Measurements from ENCODE around the gene PTBP2. TPM values are rescaled to one million over a fixed set of nuclear protein-coding genes. Genes with fewer than 3 reads are reported as not detected.

Gene PTBP2
- total RNA-seq, 1 experiment from 2014 or later: 13.2 TPM

- Histone ChIP-seq H4K20me1 (ENCODE audit: insufficient read depth) (no peaks in the 10 kb centered on the region), H3K9ac (ENCODE audit: low read length) (no peak overlapping the region), H2AFZ (ENCODE audit: low read depth, low read length, poor library complexity, severe bottlenecking) (no peak overlapping the region), H3K9me3 (ENCODE audit: control insufficient read depth in 1 of 2, insufficient read depth in 1 of 2, low read depth in 1 of 2, low read length in 2 of 2) (no peaks in the 10 kb centered on the region), H3K4me2 (ENCODE audit: low read length) (no peak overlapping the region), H3K4me3 (replicated peaks in 1 of 2; ENCODE audit: low read depth in 1 of 2, low read length in 2 of 2) (no peak overlapping the region), H3K27me3 (ENCODE audit: insufficient read depth, low read length) (no peaks in the 10 kb centered on the region), H3K4me1 (ENCODE audit: control insufficient read depth in 1 of 2, insufficient read depth in 2 of 2, low read length in 2 of 2) (no peaks in the 10 kb centered on the region), H3K9me2 (ENCODE audit: insufficient read depth) (no peaks in the 10 kb centered on the region), H3K27ac (ENCODE audit: low read depth, low read length) (no peak overlapping the region), H3K36me3 (ENCODE audit: control insufficient read depth in 1 of 2, insufficient read depth in 2 of 2, low read length in 2 of 2) (no peaks in the 10 kb centered on the region), H3K79me2 (ENCODE audit: insufficient read depth, low read length) (no peaks in the 10 kb centered on the region)
- ChIA-PET CTCF (no interaction called here), POLR2A (no interaction called here), RAD21 (ENCODE audit: low non-redundant PET in 1 of 2, low total read pairs in 2 of 2, uncharacterized antibody in 2 of 2, unreplicated experiment in 2 of 2) (no interaction called here)
- intact Hi-C loops (cut with micrococcal nuclease): loop anchor here (1.0 kb wide), 1 partner anchor 8 kb away; no protein-coding TSS in a partner anchor
- ATAC-seq (no peak), DNase-seq (ENCODE audit: low read depth, low spot score) (no peak)
- TF ChIP-seq SIN3A (IDR thresholded peaks at IDR 0.05; ENCODE audit: low read depth) (no peak), EZH2 (IDR thresholded peaks at IDR 0.05) (no peak), SRF (IDR thresholded peaks at IDR 0.05; ENCODE audit: low read depth) (no peak), ZNF274 (IDR thresholded peaks at IDR 0.05; ENCODE audit: low read depth, low read length) (no peak), FOSL1 (IDR thresholded peaks at IDR 0.05; ENCODE audit: low read depth) (no peak), SP1 (IDR thresholded peaks at IDR 0.05; ENCODE audit: low read depth) (no peak), EZH2phosphoT487 (IDR thresholded peaks at IDR 0.05; ENCODE audit: borderline replicate concordance) (no peak)
- no TSS peak for BruUV-seq (replicated peaks)
Observed at GRCh38 chr1:96837057-96837780, 115.6 kb downstream of the PTBP2 start.

- Histone ChIP-seq H3K9ac (ENCODE audit: low read length) (no peak overlapping the region), H3K4me3 (replicated peaks in 1 of 2; ENCODE audit: low read depth in 1 of 2, low read length in 2 of 2) (no peak overlapping the region), H4K20me1 (ENCODE audit: insufficient read depth) (no peaks in the 10 kb centered on the region), H2AFZ (ENCODE audit: low read depth, low read length, poor library complexity, severe bottlenecking) (no peak overlapping the region), H3K4me1 (ENCODE audit: control insufficient read depth in 1 of 2, insufficient read depth in 2 of 2, low read length in 2 of 2) (no peaks in the 10 kb centered on the region), H3K27ac (ENCODE audit: low read depth, low read length) (no peak overlapping the region), H3K27me3 (ENCODE audit: insufficient read depth, low read length) (no peaks in the 10 kb centered on the region), H3K79me2 (ENCODE audit: insufficient read depth, low read length) (no peaks in the 10 kb centered on the region), H3K9me2 (ENCODE audit: insufficient read depth) (no peaks in the 10 kb centered on the region), H3K36me3 (ENCODE audit: control insufficient read depth in 1 of 2, insufficient read depth in 2 of 2, low read length in 2 of 2) (no peaks in the 10 kb centered on the region), H3K4me2 (ENCODE audit: low read length) (no peak overlapping the region), H3K9me3 (ENCODE audit: control insufficient read depth in 1 of 2, insufficient read depth in 1 of 2, low read depth in 1 of 2, low read length in 2 of 2) (no peaks in the 10 kb centered on the region)
- ChIA-PET POLR2A (no interaction called here), RAD21 (ENCODE audit: low non-redundant PET in 1 of 2, low total read pairs in 2 of 2, uncharacterized antibody in 2 of 2, unreplicated experiment in 2 of 2) (no interaction called here), CTCF (no interaction called here)
- TF ChIP-seq EGR1 (IDR thresholded peaks at IDR 0.05; ENCODE audit: low read depth): no peak
- intact Hi-C loops (cut with micrococcal nuclease): loop anchor here (1.0 kb wide), 1 partner anchor 8 kb away; no protein-coding TSS in a partner anchor
- no TSS peak for BruUV-seq (replicated peaks)
- no peak for ATAC-seq
- no peak for DNase-seq (ENCODE audit: low read depth, low spot score)
Observed at GRCh38 chr1:96837781-96838216, 116.2 kb downstream of the PTBP2 start.

All from HCT116 (cell line).